Testis (tissue), 3 donors: ENCODE measurements around the gene KLF15. TPM values are rescaled to one million over a fixed set of nuclear protein-coding genes. Genes with fewer than 3 reads are reported as not detected.
A peak's percentile ranks its signal among the peaks of the same experiment; 100 is the strongest.
"Not testable (repeated sequence)": the region's sequence is repeated elsewhere in the genome, so short reads cannot be mapped to it uniquely, and the experiment has no call there.

Experiments
- DNase-seq: peaks from one replicate; pipeline ENCODE4 v3.0.0-alpha.2; 2019
- H3K27ac ChIP-seq, 2 donors: fragments of 200-600 bp; sonication (generic); one replicate each; pipeline ENCODE4 v1.5.1; 2019
- H3K27me3 ChIP-seq: fragments of 200-600 bp; sonication (generic); one replicate; pipeline ENCODE4 v1.5.1; 2019
- H3K36me3 ChIP-seq: fragments of 200-600 bp; sonication (generic); one replicate; pipeline ENCODE4 v1.5.1; 2017; ENCODE audit warnings: low read depth; ENCODE audit errors: missing control alignments
- H3K4me1 ChIP-seq: fragments of 200-600 bp; sonication (generic); one replicate; pipeline ENCODE4 v1.5.1; 2019
- H3K4me3 ChIP-seq, 2 donors: fragments of 200-600 bp; sonication (generic); one replicate each; pipeline ENCODE4 v1.5.1; 2017 to 2019
- H3K9me3 ChIP-seq: fragments of 200-600 bp; sonication (generic); one replicate; pipeline ENCODE4 v1.5.1; 2017
- POLR2A ChIP-seq: fragments of 450-650 bp; IDR thresholded peaks from one replicate; pipeline ENCODE4 v1.6.1; 2017; ENCODE audit warnings: antibody characterized with exemption, mild to moderate bottlenecking, moderate library complexity
- WGBS, 2 donors: methylation state at CpG; one replicate each; pipeline ENCODE4 v1.1.5; 2018; 5-methylcytosine and 5-hydroxymethylcytosine counted together
- intact Hi-C: fragments of 100-400 bp; cut with DNase I; formaldehyde crosslinking; loops from one replicate; pipeline ENCODE4 v1.15.1; 2023; ENCODE audit warnings: low total_unique reads
- polyA plus RNA-seq: library from polyadenylated mRNA; stranded (reverse); fragments of 350-450 nt; fragmentation: Illumina TruSeq; extraction: RNeasy Lipid Tissue Mini Kit (QIAGEN cat#74804); gene quantifications from one replicate; pipeline ENCODE4 v1.2.3, GENCODE V29; 2014; ENCODE audit warnings: low read depth, low replicate concordance; ENCODE audit not compliant: insufficient read depth
- total RNA-seq, 2 donors: library from RNA; depleted of rRNA; stranded (reverse); fragments of >200 nt; gene quantifications; one replicate each; pipeline ENCODE4 v1.2.3, GENCODE V29; 2016
- TF ChIP-seq, protein P1 (sequence below), 3 experiments: fragments of 450-650 bp in 2 of 3; fragments of 200-600 bp in 1 of 3; sonication (generic) in 1 of 3; IDR thresholded peaks; one replicate each; pipeline ENCODE4 v1.5.1; 2016 to 2019; ENCODE audit warnings: antibody characterized with exemption in 3 of 3, mild to moderate bottlenecking in 2 of 3, moderate library complexity in 1 of 3

KLF15 gene
- total and polyA plus RNA-seq, 3 donors from 2014 or later: 8.5 to 36.1 (median 32.0) TPM

- Histone ChIP-seq H3K9me3 (no peaks in the 10 kb centered on the region), H3K27me3 (no peaks in the 10 kb centered on the region), H3K27ac (no peak overlapping the region), H3K4me1 (peaks cover 10% of the 10 kb centered on the region), H3K4me3 (no peak overlapping the region), H3K36me3 (no peaks in the 10 kb centered on the region)
- peak; percentile 13 for DNase-seq
- intact Hi-C loops: no loop called here
- TF ChIP-seq, protein P1, sequence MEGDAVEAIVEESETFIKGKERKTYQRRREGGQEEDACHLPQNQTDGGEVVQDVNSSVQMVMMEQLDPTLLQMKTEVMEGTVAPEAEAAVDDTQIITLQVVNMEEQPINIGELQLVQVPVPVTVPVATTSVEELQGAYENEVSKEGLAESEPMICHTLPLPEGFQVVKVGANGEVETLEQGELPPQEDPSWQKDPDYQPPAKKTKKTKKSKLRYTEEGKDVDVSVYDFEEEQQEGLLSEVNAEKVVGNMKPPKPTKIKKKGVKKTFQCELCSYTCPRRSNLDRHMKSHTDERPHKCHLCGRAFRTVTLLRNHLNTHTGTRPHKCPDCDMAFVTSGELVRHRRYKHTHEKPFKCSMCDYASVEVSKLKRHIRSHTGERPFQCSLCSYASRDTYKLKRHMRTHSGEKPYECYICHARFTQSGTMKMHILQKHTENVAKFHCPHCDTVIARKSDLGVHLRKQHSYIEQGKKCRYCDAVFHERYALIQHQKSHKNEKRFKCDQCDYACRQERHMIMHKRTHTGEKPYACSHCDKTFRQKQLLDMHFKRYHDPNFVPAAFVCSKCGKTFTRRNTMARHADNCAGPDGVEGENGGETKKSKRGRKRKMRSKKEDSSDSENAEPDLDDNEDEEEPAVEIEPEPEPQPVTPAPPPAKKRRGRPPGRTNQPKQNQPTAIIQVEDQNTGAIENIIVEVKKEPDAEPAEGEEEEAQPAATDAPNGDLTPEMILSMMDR (IDR thresholded peaks at IDR 0.05): no peak
- TF ChIP-seq POLR2A: no peak
- WGBS, 2 donors: 62 to 65% methylated on average over 12 to 15 of the region's 15 CpGs
These were observed 18.4 kb downstream of the KLF15 start for GRCh38 chr3:126338790-126339288.

DNA sequence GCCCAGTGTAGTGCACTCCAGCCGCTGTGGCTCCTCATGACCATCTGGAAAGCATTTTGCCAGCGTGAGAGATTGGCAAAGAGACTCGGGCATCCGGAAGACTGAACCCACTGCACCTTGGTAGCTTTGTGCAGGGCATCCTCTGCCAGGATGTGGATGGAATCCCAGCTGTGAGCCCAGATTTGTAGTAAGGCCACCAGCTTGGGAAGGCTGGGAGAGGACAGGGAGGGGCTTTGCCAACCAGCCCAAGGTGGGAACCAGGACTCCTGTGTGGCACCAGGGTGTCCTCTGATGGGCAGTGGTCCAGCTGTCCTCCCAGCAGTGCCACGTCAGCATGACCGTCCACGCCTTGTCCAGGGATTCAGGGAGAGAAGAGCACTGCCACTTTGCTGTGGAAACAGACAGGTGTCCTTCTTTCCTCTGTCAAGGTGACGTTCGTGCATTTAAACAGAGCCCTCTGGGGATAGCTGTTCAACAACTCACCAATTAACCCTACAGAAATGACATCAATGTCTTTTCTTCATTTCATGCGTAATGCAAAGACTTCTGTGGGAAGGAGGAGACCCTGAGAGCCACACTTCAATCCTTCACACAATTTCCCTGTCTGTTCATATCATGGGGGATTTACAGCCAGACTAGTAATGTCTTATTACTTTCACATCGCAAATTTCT lies 19.1 kb downstream of the KLF15 start:
- DNase-seq: peak; percentile 6
- intact Hi-C loops: no loop called here
- H3K9me3 ChIP-seq: no peaks in the 10 kb centered on the region
- TF ChIP-seq POLR2A: no peak
- TF ChIP-seq, protein P1 (IDR thresholded peaks at IDR 0.05): no peak
- H3K4me3 ChIP-seq: no peak overlapping the region
- H3K4me1 ChIP-seq: peaks cover 3% of the 10 kb centered on the region
- H3K27me3 ChIP-seq: no peaks in the 10 kb centered on the region
- no peaks in the 10 kb centered on the region for H3K36me3 ChIP-seq
- no peak overlapping the region for H3K27ac ChIP-seq
- WGBS, 2 donors: 91 to 94% methylated on average over 8 to 11 of the region's 11 CpGs

DNA sequence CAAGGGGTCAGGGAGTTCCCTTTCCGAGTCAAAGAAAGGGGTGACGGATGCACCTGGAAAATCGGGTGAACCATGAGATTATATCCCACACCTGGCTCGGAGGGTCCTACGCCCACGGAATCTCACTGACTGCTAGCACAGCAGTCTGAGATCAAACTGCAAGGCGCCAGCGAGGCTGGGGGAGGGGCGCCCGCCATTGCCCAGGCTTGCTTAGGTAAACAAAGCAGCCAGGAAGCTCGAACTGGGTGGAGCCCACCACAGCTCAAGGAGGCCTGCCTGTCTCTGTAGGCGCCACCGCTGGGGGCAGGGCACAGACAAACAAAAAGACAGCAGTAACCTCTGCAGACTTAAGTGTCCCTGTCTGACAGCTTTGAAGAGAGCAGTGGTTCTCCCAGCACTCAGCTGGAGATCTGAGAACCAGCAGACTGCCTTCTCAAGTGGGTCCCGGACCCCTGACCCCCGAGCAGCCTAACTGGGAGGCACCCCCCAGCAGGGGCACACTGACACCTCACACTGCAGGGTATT lies 25.3 kb downstream of the KLF15 start:
- H3K36me3 ChIP-seq, H3K27ac ChIP-seq, intact Hi-C loops, H3K9me3 ChIP-seq, H3K27me3 ChIP-seq, H3K4me1 ChIP-seq, H3K4me3 ChIP-seq, DNase-seq: not testable (repeated sequence)
- WGBS, 2 donors: 75 to 77% methylated on average over 4 to 13 of the region's 15 CpGs

DNA sequence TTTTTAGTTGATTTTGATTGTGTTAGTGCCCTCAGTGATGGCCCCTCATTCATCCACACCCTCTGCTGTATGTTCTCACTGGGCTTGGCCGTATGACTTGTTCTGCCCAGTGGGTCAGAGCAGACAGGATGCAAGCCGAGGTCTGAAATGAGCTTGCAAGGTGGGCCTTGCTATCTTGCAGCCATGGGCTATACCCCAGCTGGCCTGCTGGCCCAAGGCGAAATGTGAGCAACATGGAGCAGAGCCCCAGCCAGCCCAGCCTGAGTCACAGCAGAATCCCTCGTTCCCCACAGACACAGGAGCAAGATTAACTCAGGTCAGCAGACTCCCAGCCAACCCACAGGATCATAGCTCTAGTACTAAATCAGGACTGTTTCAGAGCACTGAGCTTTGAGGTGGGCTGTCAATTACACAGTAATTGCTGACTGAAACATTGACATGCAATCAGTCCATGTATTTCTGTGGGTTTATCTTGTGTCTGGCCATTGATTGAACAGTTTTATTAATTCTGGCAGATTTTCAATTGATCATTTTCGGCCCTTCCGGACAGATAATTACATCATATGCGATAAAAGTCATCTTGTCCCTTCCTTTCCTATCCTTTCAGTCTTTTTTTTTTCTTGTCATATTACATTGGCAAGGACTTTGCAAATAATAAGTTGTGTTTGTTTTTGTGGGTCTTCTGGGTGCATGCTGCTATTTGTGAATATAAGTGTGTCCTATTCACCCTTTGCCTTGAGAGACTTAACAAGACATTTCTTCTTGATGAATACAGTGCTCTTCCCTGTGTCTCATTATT lies 27.1 kb downstream of the KLF15 start:
- Histone ChIP-seq H3K9me3 (no peaks in the 10 kb centered on the region), H3K36me3 (no peaks in the 10 kb centered on the region), H3K4me3 (no peak overlapping the region), H3K4me1 (no peaks in the 10 kb centered on the region), H3K27me3 (no peaks in the 10 kb centered on the region), H3K27ac (no peak overlapping the region)
- TF ChIP-seq POLR2A: no peak
- TF ChIP-seq, protein P1 (IDR thresholded peaks at IDR 0.05): no peak
- intact Hi-C loops: no loop called here
- 80 to 84% methylated on average over 6 to 7 of the region's 7 CpGs for WGBS, 2 donors
- DNase-seq: no peak

- WGBS, 2 donors: 89 to 90% methylated on average over 4 of the region's 4 CpGs
- Histone ChIP-seq H3K27me3 (no peaks in the 10 kb centered on the region), H3K4me3 (no peak overlapping the region), H3K27ac (no peak overlapping the region), H3K9me3 (no peaks in the 10 kb centered on the region), H3K36me3 (no peaks in the 10 kb centered on the region), H3K4me1 (no peaks in the 10 kb centered on the region)
- DNase-seq: no peak
- intact Hi-C loops: no loop called here
- TF ChIP-seq, protein P1 (IDR thresholded peaks at IDR 0.05): no peak
- TF ChIP-seq POLR2A: no peak
These were observed 30.6 kb downstream of the KLF15 start for GRCh38 chr3:126326629-126327028.
